ENCODE data around the gene CMTM7. TPM values are rescaled to one million over a fixed set of nuclear protein-coding genes. Genes with fewer than 3 reads are reported as not detected.

CMTM7 gene
- total RNA-seq, 2 experiments from 2014 or later: 31.5 to 35.2 TPM

GRCh38 chr3:32423956-32424557 lies 32.4 kb downstream of the CMTM7 start:
- H3K36me3 ChIP-seq (ENCODE audit: insufficient read depth, low read length): no peaks in the 10 kb centered on the region
- DNase-seq (peak in 7 of 14 experiments; percentile 27 to 69 (median 47)), ATAC-seq (ENCODE audit: poor library complexity) (peak; percentile 55)
- Mint-ChIP-seq H3K27ac (peak overlapping the region; percentile 95), H3K27me3 (no peaks in the 10 kb centered on the region), H3K4me1 (ENCODE audit: low read depth) (peaks cover 93% of the 10 kb centered on the region), H3K9me3 (no peaks in the 10 kb centered on the region), H3K36me3 (ENCODE audit: low read depth) (no peaks in the 10 kb centered on the region), H3K4me3 (peak overlapping the region; percentile 65)
- intact Hi-C loops (cut with DNase I, micrococcal nuclease): loop anchor here (1.0 to 10.0 kb wide), 3 partner anchors 7 to 1769 kb away; no protein-coding TSS in a partner anchor
- no peaks in the 10 kb centered on the region for H3K9me3 ChIP-seq (ENCODE audit: control insufficient read depth in 1 of 2, insufficient read depth in 1 of 2, low read length in 2 of 2)
- H3K27me3 ChIP-seq (ENCODE audit: control insufficient read depth in 1 of 2, insufficient read depth in 2 of 2, low read length in 2 of 2): no peaks in the 10 kb centered on the region
- CTCF ChIA-PET: interaction anchor here (1.4 to 4.6 kb wide), 5 partner anchors 9 to 44 kb away, joined by 3 to 25 read pairs (median 5); no protein-coding TSS in a partner anchor
- POLR2A ChIA-PET: interaction anchor here (0.8 to 8.5 kb wide), 19 partner anchors 9 to 127 kb away, joined by 3 to 85 read pairs (median 5); partner anchors contain the start of gene CMTM7
- peak overlapping the region; percentile 19 to 69 for H3K27ac ChIP-seq (ENCODE audit: low read depth in 1 of 2, low read length in 2 of 2)
- peaks cover 80% of the 10 kb centered on the region for H3K4me1 ChIP-seq (ENCODE audit: insufficient read depth, low read length)
- TF ChIP-seq, protein P1, sequence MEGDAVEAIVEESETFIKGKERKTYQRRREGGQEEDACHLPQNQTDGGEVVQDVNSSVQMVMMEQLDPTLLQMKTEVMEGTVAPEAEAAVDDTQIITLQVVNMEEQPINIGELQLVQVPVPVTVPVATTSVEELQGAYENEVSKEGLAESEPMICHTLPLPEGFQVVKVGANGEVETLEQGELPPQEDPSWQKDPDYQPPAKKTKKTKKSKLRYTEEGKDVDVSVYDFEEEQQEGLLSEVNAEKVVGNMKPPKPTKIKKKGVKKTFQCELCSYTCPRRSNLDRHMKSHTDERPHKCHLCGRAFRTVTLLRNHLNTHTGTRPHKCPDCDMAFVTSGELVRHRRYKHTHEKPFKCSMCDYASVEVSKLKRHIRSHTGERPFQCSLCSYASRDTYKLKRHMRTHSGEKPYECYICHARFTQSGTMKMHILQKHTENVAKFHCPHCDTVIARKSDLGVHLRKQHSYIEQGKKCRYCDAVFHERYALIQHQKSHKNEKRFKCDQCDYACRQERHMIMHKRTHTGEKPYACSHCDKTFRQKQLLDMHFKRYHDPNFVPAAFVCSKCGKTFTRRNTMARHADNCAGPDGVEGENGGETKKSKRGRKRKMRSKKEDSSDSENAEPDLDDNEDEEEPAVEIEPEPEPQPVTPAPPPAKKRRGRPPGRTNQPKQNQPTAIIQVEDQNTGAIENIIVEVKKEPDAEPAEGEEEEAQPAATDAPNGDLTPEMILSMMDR (IDR thresholded peaks at IDR 0.05): no peak
- H3K4me3 ChIP-seq (ENCODE audit: low read length): no peak overlapping the region

- CTCF ChIA-PET: interaction anchor here (1.7 to 4.6 kb wide), 4 partner anchors 10 to 43 kb away, joined by 4 to 25 read pairs (median 8); no protein-coding TSS in a partner anchor
- POLR2A ChIA-PET: interaction anchor here (0.8 to 8.5 kb wide), 16 partner anchors 8 to 128 kb away, joined by 3 to 85 read pairs (median 6); partner anchors contain the start of gene CMTM7
- peak overlapping the region; percentile 51 to 69 for H3K27ac ChIP-seq (ENCODE audit: low read depth in 1 of 2, low read length in 2 of 2)
- TF ChIP-seq, protein P1 (IDR thresholded peaks at IDR 0.05): no peak
- intact Hi-C loops (cut with DNase I, micrococcal nuclease): loop anchor here (5.0 to 10.0 kb wide), 2 partner anchors 33 to 1770 kb away; no protein-coding TSS in a partner anchor
- peaks cover 83% of the 10 kb centered on the region for H3K4me1 ChIP-seq (ENCODE audit: insufficient read depth, low read length)
- ATAC-seq (ENCODE audit: poor library complexity) (no peak), DNase-seq (peak in 1 of 14 experiments; percentile 24)
- H3K27ac Mint-ChIP-seq: peak overlapping the region; percentile 95
- peak overlapping the region; percentile 65 for H3K4me3 Mint-ChIP-seq
- no peaks in the 10 kb centered on the region for H3K9me3 ChIP-seq (ENCODE audit: control insufficient read depth in 1 of 2, insufficient read depth in 1 of 2, low read length in 2 of 2)
- H3K27me3 Mint-ChIP-seq: no peaks in the 10 kb centered on the region
- H3K9me3 Mint-ChIP-seq: no peaks in the 10 kb centered on the region
- H3K27me3 ChIP-seq (ENCODE audit: control insufficient read depth in 1 of 2, insufficient read depth in 2 of 2, low read length in 2 of 2): no peaks in the 10 kb centered on the region
- peaks cover 90% of the 10 kb centered on the region for H3K4me1 Mint-ChIP-seq (ENCODE audit: low read depth)
- no peaks in the 10 kb centered on the region for H3K36me3 ChIP-seq (ENCODE audit: insufficient read depth, low read length)
- no peaks in the 10 kb centered on the region for H3K36me3 Mint-ChIP-seq (ENCODE audit: low read depth)
- H3K4me3 ChIP-seq (ENCODE audit: low read length): no peak overlapping the region
Measured at GRCh38 chr3:32424581-32425250, 33.1 kb downstream of the CMTM7 start.

Data from CD4-positive, alpha-beta T cell (primary cell).